Neural progenitor cell (in vitro differentiated cells): Measurements from ENCODE around the gene AGPAT1. TPM values are rescaled to one million over a fixed set of nuclear protein-coding genes. Genes with fewer than 3 reads are reported as not detected.

Experiments
- DNase-seq: peaks from one replicate; pipeline ENCODE4 v3.0.0-alpha.2; 2016; ENCODE audit warnings: low spot score
- H2AFZ ChIP-seq: fragments of 200-600 bp; sonication (generic); replicated peaks from 2 replicates; pipeline ENCODE4 v1.6.1; 2016; ENCODE audit warnings: antibody characterized with exemption
- H3F3A ChIP-seq: fragments of 200-600 bp; sonication (generic); 2 replicates; pipeline ENCODE4 v1.6.1; 2016; ENCODE audit warnings: antibody characterized with exemption, low read depth
- H3K27ac ChIP-seq: fragments of 200-600 bp; sonication (generic); 2 replicates; pipeline ENCODE4 v1.5.1; 2016; ENCODE audit warnings: mild to moderate bottlenecking
- H3K27me3 ChIP-seq: fragments of 200-600 bp; sonication (generic); 2 replicates; pipeline ENCODE4 v1.6.1; 2016; ENCODE audit warnings: mild to moderate bottlenecking, moderate library complexity
- H3K36me3 ChIP-seq: fragments of 200-600 bp; sonication (generic); 2 replicates; pipeline ENCODE4 v1.5.1; 2016
- H3K4me1 ChIP-seq: fragments of 200-600 bp; sonication (generic); 2 replicates; pipeline ENCODE4 v1.6.1; 2016; ENCODE audit warnings: mixed run types
- H3K4me2 ChIP-seq: fragments of 200-600 bp; sonication (generic); 2 replicates; pipeline ENCODE4 v1.6.1; 2016
- H3K4me3 ChIP-seq: fragments of 200-600 bp; sonication (generic); 2 replicates; pipeline ENCODE4 v1.5.1; 2016
- H3K79me2 ChIP-seq: fragments of 200-600 bp; sonication (generic); 2 replicates; pipeline ENCODE4 v1.6.1; 2016; ENCODE audit warnings: low read depth
- H3K9ac ChIP-seq: fragments of 200-600 bp; sonication (generic); 2 replicates; pipeline ENCODE4 v1.6.1; 2016
- H3K9me3 ChIP-seq: fragments of 200-600 bp; sonication (generic); 2 replicates; pipeline ENCODE4 v1.5.1; 2016; ENCODE audit warnings: low read depth
- H4K20me1 ChIP-seq: fragments of 200-600 bp; sonication (generic); 2 replicates; pipeline ENCODE4 v1.6.1; 2016; ENCODE audit warnings: low read depth
- H3K27ac Mint-ChIP-seq: 3 replicates; pipeline ENCODE4 v1.8.0; 2021; ENCODE audit warnings: mixed read lengths
- H3K27me3 Mint-ChIP-seq: 2 replicates; pipeline ENCODE4 v1.8.0; 2022; ENCODE audit warnings: low read depth, mild to moderate bottlenecking, inconsistent platforms, moderate library complexity, mixed read lengths; ENCODE audit not compliant: insufficient read depth
- H3K36me3 Mint-ChIP-seq: 3 replicates; pipeline ENCODE4 v1.8.0; 2021; ENCODE audit warnings: mixed read lengths
- H3K4me1 Mint-ChIP-seq: 3 replicates; pipeline ENCODE4 v1.8.0; 2021; ENCODE audit warnings: mixed read lengths
- H3K4me3 Mint-ChIP-seq: 3 replicates; pipeline ENCODE4 v1.8.0; 2021; ENCODE audit warnings: mild to moderate bottlenecking, moderate library complexity, mixed read lengths
- H3K9me3 Mint-ChIP-seq: 3 replicates; pipeline ENCODE4 v1.8.0; 2020; ENCODE audit warnings: mixed read lengths
- CTCF ChIP-seq: fragments of 200-600 bp; sonication (generic); IDR thresholded peaks from 2 replicates; pipeline ENCODE4 v1.5.1; 2017; ENCODE audit warnings: antibody characterized with exemption, mild to moderate bottlenecking
- EZH2 ChIP-seq: fragments of 200-600 bp; sonication (generic); IDR thresholded peaks from 2 replicates; pipeline ENCODE4 v1.6.1; 2017; ENCODE audit warnings: antibody characterized with exemption, mild to moderate bottlenecking, moderate library complexity
- EZH2phosphoT487 ChIP-seq: fragments of 200-600 bp; sonication (generic); IDR thresholded peaks from 2 replicates; pipeline ENCODE4 v1.6.1; 2017; ENCODE audit warnings: antibody characterized with exemption
- total RNA-seq: library from RNA; depleted of rRNA; stranded (reverse); fragments of >200 nt; gene quantifications from 2 replicates; pipeline ENCODE4 v1.2.3, GENCODE V29; 2015; ENCODE audit warnings: low replicate concordance

AGPAT1 gene
- total RNA-seq, 1 donor from 2014 or later, result 46.9 TPM

- H3K4me3 ChIP-seq, result no peak overlapping the region
- H4K20me1 ChIP-seq, result no peaks in the 10 kb centered on the region
- Mint-ChIP-seq H3K27me3 (peaks cover 8% of the 10 kb centered on the region), H3K9me3 (peaks cover 2% of the 10 kb centered on the region), H3K4me1 (peaks cover 50% of the 10 kb centered on the region), H3K4me3 (no peak overlapping the region), H3K27ac (no peak overlapping the region), H3K36me3 (no peaks in the 10 kb centered on the region)
- H3F3A ChIP-seq, result peaks cover 12% of the 10 kb centered on the region
- no peak overlapping the region for H3K9ac ChIP-seq
- H3K36me3 ChIP-seq, result no peaks in the 10 kb centered on the region
- H3K4me2 ChIP-seq, result no peak overlapping the region
- no peak overlapping the region for H2AFZ ChIP-seq
- H3K27ac ChIP-seq, result no peak overlapping the region
- no peak for DNase-seq
- TF ChIP-seq CTCF, result no peak
- no peak for TF ChIP-seq EZH2phosphoT487
- no peak for TF ChIP-seq EZH2
- H3K9me3 ChIP-seq, result no peaks in the 10 kb centered on the region
- peaks cover 21% of the 10 kb centered on the region for H3K4me1 ChIP-seq
- H3K27me3 ChIP-seq, result peaks cover 5% of the 10 kb centered on the region
- H3K79me2 ChIP-seq, result no peaks in the 10 kb centered on the region
Observed at GRCh38 chr6:32200711-32201475, 25.0 kb upstream of the AGPAT1 start.

GRCh38 chr6:32198866-32199265 is 23.0 kb upstream of the AGPAT1 start:
- Mint-ChIP-seq H3K27ac (no peak overlapping the region), H3K36me3 (peaks cover 2% of the 10 kb centered on the region), H3K9me3 (no peaks in the 10 kb centered on the region), H3K4me1 (peaks cover 50% of the 10 kb centered on the region), H3K4me3 (no peak overlapping the region), H3K27me3 (no peaks in the 10 kb centered on the region)
- Histone ChIP-seq H3K4me3 (no peak overlapping the region), H3F3A (peaks cover 22% of the 10 kb centered on the region), H3K79me2 (no peaks in the 10 kb centered on the region), H3K4me2 (no peak overlapping the region), H3K27me3 (no peaks in the 10 kb centered on the region), H3K36me3 (no peaks in the 10 kb centered on the region), H3K9me3 (no peaks in the 10 kb centered on the region), H2AFZ (no peak overlapping the region), H3K27ac (no peak overlapping the region), H3K4me1 (peaks cover 23% of the 10 kb centered on the region), H4K20me1 (no peaks in the 10 kb centered on the region), H3K9ac (no peak overlapping the region)
- DNase-seq, result no peak
- TF ChIP-seq EZH2phosphoT487, result no peak
- no peak for TF ChIP-seq EZH2
- no peak for TF ChIP-seq CTCF

GRCh38 chr6:32198345-32198696 is 22.4 kb upstream of the AGPAT1 start:
- Histone ChIP-seq H3K4me3 (no peak overlapping the region), H3K36me3 (no peaks in the 10 kb centered on the region), H3K4me2 (no peak overlapping the region), H3K79me2 (no peaks in the 10 kb centered on the region), H3K4me1 (peaks cover 18% of the 10 kb centered on the region), H3K9me3 (no peaks in the 10 kb centered on the region), H2AFZ (no peak overlapping the region), H3K27ac (no peak overlapping the region), H4K20me1 (no peaks in the 10 kb centered on the region), H3K9ac (no peak overlapping the region), H3K27me3 (no peaks in the 10 kb centered on the region), H3F3A (peaks cover 22% of the 10 kb centered on the region)
- TF ChIP-seq CTCF (no peak), EZH2 (no peak), EZH2phosphoT487 (no peak)
- Mint-ChIP-seq H3K9me3 (no peaks in the 10 kb centered on the region), H3K36me3 (peaks cover 2% of the 10 kb centered on the region), H3K4me3 (no peak overlapping the region), H3K4me1 (peaks cover 48% of the 10 kb centered on the region), H3K27ac (no peak overlapping the region), H3K27me3 (peaks cover 2% of the 10 kb centered on the region)
- DNase-seq, result no peak
